Activated CD4-positive, alpha-beta T cell treated with anti-CD3 and anti-CD28 coated beads, Interleukin-2, amount 50 U/mL, for 16 hours (primary cell): ENCODE data around the gene SERGEF.

Experiments
- DNase-seq: peaks from one replicate; pipeline ENCODE4 v3.0.0-alpha.2; 2020

Gene SERGEF

GRCh38 chr11:18012906-18013781 is at the start of gene SERGEF:
SERGEF (minus strand) TSS chr11:18013047; CDS start chr11:18013010, 37 bp downstream.
- peak; percentile 95 for DNase-seq

- no peak for DNase-seq
Observed at GRCh38 chr11:18061351-18061750, 48.5 kb upstream of the SERGEF start.

- no peak for DNase-seq
Observed at GRCh38 chr11:18056561-18057181, 43.8 kb upstream of the SERGEF start.

GRCh38 chr11:18054511-18055103 is 41.8 kb upstream of the SERGEF start:
- no peak for DNase-seq

- DNase-seq = no peak
Observed at GRCh38 chr11:18050848-18051247, 38.0 kb upstream of the SERGEF start.

- no peak for DNase-seq
Observed at GRCh38 chr11:18046116-18046777, 33.4 kb upstream of the SERGEF start, which contains the start of gene TPH1. TPH1 (minus strand) TSS chr11:18046269; CDS start chr11:18040762, 5,507 bp downstream.

- no peak for DNase-seq
Observed at GRCh38 chr11:18036456-18036855, 23.6 kb upstream of the SERGEF start.

- no peak for DNase-seq
Observed at GRCh38 chr11:18027475-18027874, 14.6 kb upstream of the SERGEF start.

GRCh38 chr11:18022419-18022818 is 9.6 kb upstream of the SERGEF start:
- DNase-seq = no peak

GRCh38 chr11:18019650-18020049 is 6.8 kb upstream of the SERGEF start:
- DNase-seq = no peak

GRCh38 chr11:18016789-18017188 is 3.9 kb upstream of the SERGEF start:
- DNase-seq = no peak

GRCh38 chr11:18014876-18015275 is 2.0 kb upstream of the SERGEF start:
- DNase-seq = no peak

- DNase-seq = no peak
Observed at GRCh38 chr11:18013790-18014507, 1.1 kb upstream of the SERGEF start.

- DNase-seq = no peak
Observed at GRCh38 chr11:18012122-18012905, 533 bp downstream of the SERGEF start.

GRCh38 chr11:18011633-18012032 is 1.2 kb downstream of the SERGEF start:
- DNase-seq = no peak

GRCh38 chr11:18010977-18011586 is 1.8 kb downstream of the SERGEF start:
- no peak for DNase-seq

- no peak for DNase-seq
Observed at GRCh38 chr11:18010121-18010670, 2.7 kb downstream of the SERGEF start.

- no peak for DNase-seq
Observed at GRCh38 chr11:18005376-18006129, 7.3 kb downstream of the SERGEF start.

- DNase-seq = no peak
Observed at GRCh38 chr11:18001191-18001590, 11.7 kb downstream of the SERGEF start.

- no peak for DNase-seq
Observed at GRCh38 chr11:18000760-18001159, 12.1 kb downstream of the SERGEF start.
